NCI-H2029 treated with DMSO at 0.1 percent for 48 hours (cell line): ENCODE results near the gene SHC1.
A peak's percentile ranks its signal among the peaks of the same experiment; 100 is the strongest.

Experiments
- DNase-seq: peaks from one replicate; lab custom pipeline; 2025; lab: John Stamatoyannopoulos, UW

Gene SHC1

GRCh38 chr1:154937085-154937987, 33.2 kb downstream of the SHC1 start:
- DNase-seq, result peak; percentile 93

GRCh38 chr1:154936555-154937084, 33.9 kb downstream of the SHC1 start, which contains the start of gene PMVK:
Gene PMVK, minus strand, starts transcription at chr1:154936719. Its CDS starts 34 bp downstream, at chr1:154936685.
- DNase-seq, result peak; percentile 93

GRCh38 chr1:154935749-154936554, 34.6 kb downstream of the SHC1 start:
- DNase-seq, result no peak

- DNase-seq, result no peak
These were observed 36.1 kb downstream of the SHC1 start for GRCh38 chr1:154934358-154934948.

- no peak for DNase-seq
These were observed 38.5 kb downstream of the SHC1 start for GRCh38 chr1:154931940-154932487.

GRCh38 chr1:154926201-154926600, 44.3 kb downstream of the SHC1 start:
- DNase-seq, result no peak

- DNase-seq, result no peak
These were observed 45.0 kb downstream of the SHC1 start for GRCh38 chr1:154925335-154926170.

- no peak for DNase-seq
These were observed 46.9 kb downstream of the SHC1 start for GRCh38 chr1:154923695-154924094.

GRCh38 chr1:154913273-154913672, 57.3 kb downstream of the SHC1 start:
- no peak for DNase-seq

- no peak for DNase-seq
These were observed 57.8 kb downstream of the SHC1 start for GRCh38 chr1:154912755-154913154.
